ENCODE data around the gene AAMDC.
"Not testable (repeated sequence)": the region's sequence is repeated elsewhere in the genome, so short reads cannot be mapped to it uniquely, and the experiment has no call there.

Gene AAMDC

DNA sequence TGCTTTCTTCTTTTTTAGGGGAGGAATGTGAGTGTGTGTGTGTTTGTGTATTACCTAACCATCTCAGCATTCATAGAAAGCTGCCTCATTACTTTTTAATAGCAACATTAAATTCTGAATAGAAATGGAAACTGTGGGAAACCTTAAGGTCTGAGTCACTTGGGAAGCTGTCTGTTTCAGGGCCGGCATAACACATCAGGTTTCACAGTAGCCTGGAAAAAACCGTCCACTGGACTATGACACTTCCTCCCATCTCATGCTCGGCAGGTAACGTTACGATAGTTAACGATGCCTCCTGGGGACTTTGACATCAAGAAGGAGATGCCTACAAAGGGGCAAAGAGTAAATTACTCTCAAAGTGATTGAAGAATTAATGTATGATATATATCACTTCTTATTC is 89.9 kb downstream of the AAMDC start:
- Mint-ChIP-seq H3K36me3 (ENCODE audit: insufficient read depth) (peaks cover 23% of the 10 kb centered on the region), H3K27ac (peak overlapping the region in 1 of 2 donors; percentile 62)
- H3K27me3 Mint-ChIP-seq; H3K4me3 Mint-ChIP-seq; DNase-seq; H3K9me3 Mint-ChIP-seq; H3K4me1 Mint-ChIP-seq (ENCODE audit: low read depth in 2 of 2); ATAC-seq (replicated peaks): not testable (repeated sequence)

DNA sequence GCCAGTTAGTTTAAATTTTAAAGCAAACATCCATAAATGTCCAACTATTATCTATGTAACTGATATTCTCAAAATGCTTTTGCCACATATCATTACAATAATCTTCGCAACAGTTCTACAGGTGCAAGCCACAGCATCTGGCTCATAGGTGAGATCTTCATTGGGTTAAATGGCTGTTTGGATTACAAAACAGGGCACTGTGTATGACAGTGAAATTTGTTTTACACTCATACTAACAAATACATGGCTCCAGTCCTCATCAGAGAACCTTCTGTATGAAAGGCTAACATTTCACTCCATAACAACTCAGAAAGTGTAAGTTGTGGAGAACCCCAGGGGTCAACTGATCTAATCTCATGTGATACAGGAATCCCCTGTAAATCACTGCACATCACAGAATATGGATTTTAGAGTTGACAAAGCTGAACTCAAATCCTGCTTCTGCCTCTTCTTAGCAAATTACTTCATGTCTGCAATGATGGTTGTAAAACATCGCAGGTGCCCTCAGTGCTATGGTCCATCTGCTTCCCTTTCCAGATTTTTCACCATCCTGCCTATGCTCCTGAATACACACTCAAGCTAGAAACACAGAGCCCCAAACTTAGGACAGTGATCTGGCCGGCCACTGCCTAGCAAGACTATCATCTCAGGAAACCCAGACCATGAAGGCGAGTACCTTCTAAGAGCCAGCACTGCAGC is 92.8 kb downstream of the AAMDC start:
- H3K27me3 Mint-ChIP-seq; H3K27ac Mint-ChIP-seq; ATAC-seq (replicated peaks); H3K4me3 Mint-ChIP-seq; DNase-seq; H3K9me3 Mint-ChIP-seq; H3K4me1 Mint-ChIP-seq (ENCODE audit: low read depth in 2 of 2): not testable (repeated sequence)
- H3K36me3 Mint-ChIP-seq (ENCODE audit: insufficient read depth): peaks cover 29% of the 10 kb centered on the region

DNA sequence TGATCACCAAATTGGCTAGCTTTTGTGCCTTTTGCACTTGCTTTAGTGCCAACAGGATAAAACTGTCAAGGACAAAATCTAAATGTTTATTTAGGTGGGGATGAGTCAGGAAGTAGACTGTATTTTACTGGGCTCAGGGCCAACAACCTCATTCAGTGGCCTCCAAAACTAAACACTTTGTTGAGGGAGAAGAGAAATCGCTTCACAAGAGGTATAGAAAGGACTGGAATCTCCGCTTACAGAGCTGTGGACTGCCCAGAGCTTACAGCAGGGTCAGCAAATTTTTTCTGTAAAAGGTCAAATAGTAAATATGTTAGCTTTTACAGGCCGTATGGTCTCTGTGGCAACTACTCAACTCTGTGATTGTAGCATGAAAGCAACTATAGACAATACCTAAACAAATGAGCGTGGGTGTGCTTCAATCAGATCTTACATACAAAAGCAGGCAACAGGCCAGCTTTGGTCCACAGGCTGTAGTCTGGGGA is 93.4 kb downstream of the AAMDC start:
- not testable (repeated sequence) for H3K4me3 Mint-ChIP-seq; H3K9me3 Mint-ChIP-seq; DNase-seq; H3K27ac Mint-ChIP-seq; ATAC-seq (replicated peaks); H3K27me3 Mint-ChIP-seq; H3K4me1 Mint-ChIP-seq (ENCODE audit: low read depth in 2 of 2)
- H3K36me3 Mint-ChIP-seq (ENCODE audit: insufficient read depth): peaks cover 35% of the 10 kb centered on the region

DNA sequence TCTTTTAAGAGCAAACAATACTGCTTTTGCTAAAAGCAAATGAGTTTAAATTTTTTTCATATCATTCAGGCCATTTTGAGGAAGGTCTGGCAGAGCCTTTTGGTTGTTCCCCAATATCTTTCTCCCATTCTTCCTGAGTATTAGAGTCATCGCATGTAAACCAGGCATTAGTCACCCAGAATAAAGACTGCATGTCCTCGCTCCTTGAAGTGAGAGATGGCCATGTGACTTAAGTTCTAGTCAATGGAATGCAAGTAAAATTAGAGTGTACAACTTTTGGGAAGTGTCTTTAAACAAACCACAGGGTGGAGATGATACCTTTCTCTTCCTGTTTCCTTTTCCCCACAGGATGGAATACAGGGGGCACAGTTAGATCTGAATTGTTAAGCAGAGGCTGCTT is 96.8 kb downstream of the AAMDC start:
- not testable (repeated sequence) for H3K27ac Mint-ChIP-seq; H3K9me3 Mint-ChIP-seq; H3K27me3 Mint-ChIP-seq; H3K4me3 Mint-ChIP-seq; ATAC-seq (replicated peaks); H3K4me1 Mint-ChIP-seq (ENCODE audit: low read depth in 2 of 2); DNase-seq
- peaks cover 47% of the 10 kb centered on the region for H3K36me3 Mint-ChIP-seq (ENCODE audit: insufficient read depth)
